IPS-18a (cell line): ENCODE results near the gene ACOT2.

Experiments used
- H3K27ac ChIP-seq: one replicate; pipeline ENCODE4 v1.5.1; 2013; ENCODE audit warnings: low read length
- H3K27me3 ChIP-seq: one replicate; pipeline ENCODE4 v1.6.1; 2013; ENCODE audit warnings: mild to moderate bottlenecking, low read length; ENCODE audit not compliant: control insufficient read depth, insufficient read depth
- H3K36me3 ChIP-seq: one replicate; pipeline ENCODE4 v1.6.1; 2013; ENCODE audit warnings: low read depth, low read length; ENCODE audit not compliant: control insufficient read depth
- H3K4me1 ChIP-seq: one replicate; pipeline ENCODE4 v1.6.1; 2013; ENCODE audit warnings: low read depth, low read length; ENCODE audit not compliant: control insufficient read depth
- H3K4me3 ChIP-seq: one replicate; pipeline ENCODE4 v1.5.1; 2013; ENCODE audit warnings: low read length
- H3K9ac ChIP-seq: one replicate; pipeline ENCODE4 v1.6.1; 2013; ENCODE audit warnings: mild to moderate bottlenecking, low read length, moderate library complexity
- H3K9me3 ChIP-seq: one replicate; pipeline ENCODE4 v1.6.1; 2013; ENCODE audit warnings: low read depth, low read length; ENCODE audit not compliant: control insufficient read depth

The ACOT2 gene

GRCh38 chr14:73602994-73603393 lies 34.0 kb downstream of the ACOT2 start:
- Histone ChIP-seq H3K4me1 (no peaks in the 10 kb centered on the region), H3K27me3 (no peaks in the 10 kb centered on the region), H3K9me3 (peaks cover 4% of the 10 kb centered on the region), H3K9ac (no peak overlapping the region), H3K36me3 (no peaks in the 10 kb centered on the region), H3K4me3 (no peak overlapping the region), H3K27ac (no peak overlapping the region)

GRCh38 chr14:73606271-73606670 lies 37.3 kb downstream of the ACOT2 start:
- Histone ChIP-seq H3K4me1 (no peaks in the 10 kb centered on the region), H3K4me3 (no peak overlapping the region), H3K9me3 (peaks cover 4% of the 10 kb centered on the region), H3K27ac (no peak overlapping the region), H3K9ac (no peak overlapping the region), H3K36me3 (no peaks in the 10 kb centered on the region), H3K27me3 (peaks cover 4% of the 10 kb centered on the region)

- Histone ChIP-seq H3K36me3 (no peaks in the 10 kb centered on the region), H3K27me3 (peaks cover 12% of the 10 kb centered on the region), H3K4me1 (no peaks in the 10 kb centered on the region), H3K27ac (no peak overlapping the region), H3K9me3 (peaks cover 4% of the 10 kb centered on the region), H3K4me3 (no peak overlapping the region), H3K9ac (no peak overlapping the region)
These were observed 38.2 kb downstream of the ACOT2 start for GRCh38 chr14:73607241-73607640.

- Histone ChIP-seq H3K27me3 (peaks cover 36% of the 10 kb centered on the region), H3K4me1 (no peaks in the 10 kb centered on the region), H3K9me3 (peaks cover 4% of the 10 kb centered on the region), H3K27ac (no peak overlapping the region), H3K9ac (no peak overlapping the region), H3K36me3 (no peaks in the 10 kb centered on the region), H3K4me3 (no peak overlapping the region)
These were observed 41.7 kb downstream of the ACOT2 start for GRCh38 chr14:73610687-73611086.

- H3K4me1 ChIP-seq = peaks cover 8% of the 10 kb centered on the region
- H3K27ac ChIP-seq = no peak within 1 kb of the TSS
- no peaks in the 10 kb centered on the region for H3K36me3 ChIP-seq
- H3K9ac ChIP-seq = peak within 1 kb of the TSS; percentile 50
- H3K27me3 ChIP-seq = peaks cover 40% of the 10 kb centered on the region
- H3K4me3 ChIP-seq = peak within 1 kb of the TSS; percentile 71
- H3K9me3 ChIP-seq = no peaks in the 10 kb centered on the region
These were observed 43.5 kb downstream of the ACOT2 start, which contains the start of gene ACOT6 for GRCh38 chr14:73612339-73613045. TSS of gene ACOT6 (plus strand) at chr14:73612517. CDS start at chr14:73612572, 55 bp downstream.

- Histone ChIP-seq H3K27ac (no peak overlapping the region), H3K9ac (peak overlapping the region; percentile 50), H3K9me3 (no peaks in the 10 kb centered on the region)
These were observed 44.0 kb downstream of the ACOT2 start for GRCh38 chr14:73613046-73613383.

GRCh38 chr14:73613419-73613963 lies 44.5 kb downstream of the ACOT2 start:
- no peak overlapping the region for H3K27ac ChIP-seq
- no peaks in the 10 kb centered on the region for H3K36me3 ChIP-seq
- H3K4me3 ChIP-seq = no peak overlapping the region
- H3K9ac ChIP-seq = no peak overlapping the region
- no peaks in the 10 kb centered on the region for H3K9me3 ChIP-seq
- H3K4me1 ChIP-seq = peaks cover 8% of the 10 kb centered on the region
- H3K27me3 ChIP-seq = peaks cover 40% of the 10 kb centered on the region

More at GRCh38 chr14:73613046-73613383, 44.0 kb downstream of the ACOT2 start:
- H3K4me1 ChIP-seq = peaks cover 8% of the 10 kb centered on the region
- H3K27me3 ChIP-seq = peaks cover 40% of the 10 kb centered on the region
- H3K36me3 ChIP-seq = no peaks in the 10 kb centered on the region
- peak overlapping the region; percentile 71 for H3K4me3 ChIP-seq

GRCh38 chr14:73616831-73617230 lies 47.8 kb downstream of the ACOT2 start:
- Histone ChIP-seq H3K4me3 (no peak overlapping the region), H3K27me3 (peaks cover 34% of the 10 kb centered on the region), H3K9me3 (no peaks in the 10 kb centered on the region)

GRCh38 chr14:73619524-73619923 lies 50.5 kb downstream of the ACOT2 start:
- Histone ChIP-seq H3K27me3 (peaks cover 11% of the 10 kb centered on the region), H3K27ac (no peak overlapping the region), H3K9ac (no peak overlapping the region), H3K9me3 (no peaks in the 10 kb centered on the region), H3K36me3 (no peaks in the 10 kb centered on the region), H3K4me1 (peaks cover 8% of the 10 kb centered on the region), H3K4me3 (no peak overlapping the region)

More at GRCh38 chr14:73616831-73617230, 47.8 kb downstream of the ACOT2 start:
- H3K27ac ChIP-seq = no peak overlapping the region
- no peak overlapping the region for H3K9ac ChIP-seq
- H3K36me3 ChIP-seq = no peaks in the 10 kb centered on the region
- peaks cover 8% of the 10 kb centered on the region for H3K4me1 ChIP-seq

GRCh38 chr14:73620268-73620667 lies 51.3 kb downstream of the ACOT2 start:
- no peak overlapping the region for H3K27ac ChIP-seq
- no peaks in the 10 kb centered on the region for H3K9me3 ChIP-seq
- no peak overlapping the region for H3K9ac ChIP-seq
- H3K27me3 ChIP-seq = peaks cover 11% of the 10 kb centered on the region
- H3K4me1 ChIP-seq = peaks cover 8% of the 10 kb centered on the region
- no peak overlapping the region for H3K4me3 ChIP-seq
- H3K36me3 ChIP-seq = no peaks in the 10 kb centered on the region

- H3K4me1 ChIP-seq = no peaks in the 10 kb centered on the region
- peaks cover 4% of the 10 kb centered on the region for H3K27me3 ChIP-seq
- H3K27ac ChIP-seq = no peak overlapping the region
- no peaks in the 10 kb centered on the region for H3K36me3 ChIP-seq
- H3K9me3 ChIP-seq = no peaks in the 10 kb centered on the region
- no peak overlapping the region for H3K9ac ChIP-seq
- H3K4me3 ChIP-seq = no peak overlapping the region
These were observed 54.6 kb downstream of the ACOT2 start for GRCh38 chr14:73623504-73624054.
